Measurements from ENCODE around the gene GRXCR2.

GRXCR2 gene

GRCh38 chr5:145859453-145859852 lies 13.4 kb downstream of the GRXCR2 start:
- TF ChIP-seq CTCF (IDR thresholded peaks at IDR 0.05; ENCODE audit: low read depth, low read length) = no peak
- DNase-seq (ENCODE audit: extremely low read depth, low read depth) = no peak

GRCh38 chr5:145858959-145859358 lies 13.9 kb downstream of the GRXCR2 start:
- no peak for TF ChIP-seq CTCF (IDR thresholded peaks at IDR 0.05; ENCODE audit: low read depth, low read length)
- DNase-seq (ENCODE audit: extremely low read depth, low read depth) = no peak

DNA sequence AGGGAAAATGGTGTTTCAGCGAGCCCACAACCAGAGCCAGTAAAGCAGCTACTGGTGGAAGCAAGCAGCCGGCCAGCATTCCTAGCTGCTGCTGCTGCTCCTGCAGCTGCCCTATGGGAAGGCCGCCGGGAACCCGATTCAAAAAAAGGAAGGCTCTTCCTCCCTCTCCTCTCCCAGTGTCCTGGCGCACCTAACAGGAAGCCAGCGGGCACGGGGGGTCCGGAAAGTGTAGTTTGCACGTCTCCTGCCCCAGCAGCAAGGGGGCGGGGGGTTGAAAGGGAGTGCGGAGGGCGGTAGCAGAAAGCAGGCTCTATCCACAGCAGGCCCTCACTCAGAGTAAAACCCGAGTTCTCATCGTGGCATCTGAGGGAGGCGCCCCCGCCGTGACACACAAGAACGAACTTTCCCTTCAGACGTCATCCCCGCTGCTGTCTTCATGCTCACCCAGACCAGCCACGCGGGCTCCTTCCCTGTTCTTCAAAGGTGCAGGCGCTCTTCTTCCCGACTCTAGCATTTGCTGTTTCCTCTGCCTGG lies 16.5 kb downstream of the GRXCR2 start:
- TF ChIP-seq CTCF (IDR thresholded peaks at IDR 0.05; ENCODE audit: low read depth, low read length) = no peak
- no peak for DNase-seq (ENCODE audit: extremely low read depth, low read depth)

- no peak for TF ChIP-seq CTCF (IDR thresholded peaks at IDR 0.05; ENCODE audit: low read depth, low read length)
- no peak for DNase-seq (ENCODE audit: extremely low read depth, low read depth)
Observed at GRCh38 chr5:145855763-145856267, 17.0 kb downstream of the GRXCR2 start.

GRCh38 chr5:145854651-145855258 lies 18.1 kb downstream of the GRXCR2 start:
- DNase-seq (ENCODE audit: extremely low read depth, low read depth) = no peak

GRCh38 chr5:145853781-145854376 lies 18.9 kb downstream of the GRXCR2 start:
- DNase-seq (ENCODE audit: extremely low read depth, low read depth) = no peak
- TF ChIP-seq CTCF (IDR thresholded peaks at IDR 0.05; ENCODE audit: low read depth, low read length) = no peak

More at GRCh38 chr5:145854651-145855258, 18.1 kb downstream of the GRXCR2 start:
- TF ChIP-seq CTCF (IDR thresholded peaks at IDR 0.05; ENCODE audit: low read depth, low read length) = no peak

GRCh38 chr5:145852990-145853389 lies 19.8 kb downstream of the GRXCR2 start:
- TF ChIP-seq CTCF (IDR thresholded peaks at IDR 0.05; ENCODE audit: low read depth, low read length) = no peak
- no peak for DNase-seq (ENCODE audit: extremely low read depth, low read depth)
